Mesenchymal stem cell (in vitro differentiated cells and primary cell): ENCODE measurements around the gene SHLD2.

Source experiments
- DNase-seq: peaks from one replicate; pipeline ENCODE4 v3.0.0-alpha.2; 2013
- H2AFZ ChIP-seq: one replicate; pipeline ENCODE4 v1.6.1; 2013; ENCODE audit warnings: low read depth, mild to moderate bottlenecking, control low read depth, inconsistent platforms, low read length, moderate library complexity
- H2AK5ac ChIP-seq: 2 replicates; pipeline ENCODE4 v1.6.1; 2013; ENCODE audit warnings: low read length, moderate library complexity, mild to moderate bottlenecking, inconsistent platforms; ENCODE audit not compliant: severe bottlenecking
- H2BK120ac ChIP-seq: one replicate; pipeline ENCODE4 v1.6.1; 2013; ENCODE audit warnings: low read depth, mild to moderate bottlenecking, inconsistent platforms, low read length, moderate library complexity
- H2BK12ac ChIP-seq, 2 experiments: one replicate each; pipeline ENCODE4 v1.6.1; 2013; ENCODE audit warnings: inconsistent platforms in 2 of 2, low read length in 2 of 2, mild to moderate bottlenecking in 2 of 2, moderate library complexity in 2 of 2, control low read depth in 1 of 2
- H2BK15ac ChIP-seq: one replicate; pipeline ENCODE4 v1.6.1; 2013; ENCODE audit warnings: mild to moderate bottlenecking, low read depth, inconsistent platforms; ENCODE audit not compliant: poor library complexity, severe bottlenecking
- H2BK5ac ChIP-seq: 2 replicates; pipeline ENCODE4 v1.6.1; 2013; ENCODE audit warnings: low read depth, mild to moderate bottlenecking, low read length, control low read depth, inconsistent platforms; ENCODE audit not compliant: poor library complexity, severe bottlenecking
- H3K14ac ChIP-seq, 2 experiments: one replicate each; pipeline ENCODE4 v1.6.1; 2013; ENCODE audit warnings: inconsistent platforms in 2 of 2, low read length in 2 of 2, control low read depth in 1 of 2, mild to moderate bottlenecking in 1 of 2, moderate library complexity in 1 of 2
- H3K18ac ChIP-seq, 2 experiments: one replicate each; pipeline ENCODE4 v1.6.1; 2013; ENCODE audit warnings: inconsistent platforms in 2 of 2, low read length in 2 of 2, control low read depth in 1 of 2, low read depth in 1 of 2, mild to moderate bottlenecking in 1 of 2
- H3K23ac ChIP-seq, 2 experiments: one replicate each; pipeline ENCODE4 v1.6.1; 2013; ENCODE audit warnings: inconsistent platforms in 2 of 2, low read length in 2 of 2, mild to moderate bottlenecking in 2 of 2, moderate library complexity in 2 of 2, control low read depth in 1 of 2
- H3K27ac ChIP-seq: 2 replicates; pipeline ENCODE4 v1.5.1; 2013; ENCODE audit warnings: mild to moderate bottlenecking, moderate library complexity, low read length, control low read depth, inconsistent platforms; ENCODE audit not compliant: poor library complexity, severe bottlenecking
- H3K27me3 ChIP-seq, 2 experiments: 2 replicates each; pipeline versions ENCODE4 v1.6.1 to v1.7.0; 2013; ENCODE audit warnings: low read length in 2 of 2, mild to moderate bottlenecking in 2 of 2, moderate library complexity in 2 of 2, control low read depth in 1 of 2, inconsistent platforms in 1 of 2; ENCODE audit not compliant: control insufficient read depth in 1 of 2, insufficient read depth in 1 of 2
- H3K36me3 ChIP-seq, 2 experiments: 2 replicates each; pipeline versions ENCODE4 v1.6.1 to v1.7.0; 2013; ENCODE audit warnings: low read length in 2 of 2, control low read depth in 1 of 2, inconsistent platforms in 1 of 2, low read depth in 1 of 2, mild to moderate bottlenecking in 1 of 2; ENCODE audit not compliant: insufficient read depth in 2 of 2, control insufficient read depth in 1 of 2
- H3K4ac ChIP-seq, 2 experiments: one replicate each; pipeline ENCODE4 v1.6.1; 2013; ENCODE audit warnings: inconsistent platforms in 2 of 2, low read length in 2 of 2, mild to moderate bottlenecking in 2 of 2, moderate library complexity in 2 of 2, control low read depth in 1 of 2, low read depth in 1 of 2
- H3K4me1 ChIP-seq: 2 replicates; pipeline ENCODE4 v1.6.1; 2013; ENCODE audit warnings: low read depth, low read length, control low read depth; ENCODE audit not compliant: control insufficient read depth, insufficient read depth
- H3K4me2 ChIP-seq: 2 replicates; pipeline ENCODE4 v1.6.1; 2013; ENCODE audit warnings: low read length, mild to moderate bottlenecking, inconsistent platforms; ENCODE audit not compliant: poor library complexity, severe bottlenecking
- H3K4me3 ChIP-seq, 2 experiments: 2 replicates each; pipeline versions ENCODE4 v1.5.1 to v1.7.0; 2013; ENCODE audit warnings: low read length in 2 of 2, mild to moderate bottlenecking in 2 of 2, control low read depth in 1 of 2, low read depth in 1 of 2; ENCODE audit not compliant: insufficient read depth in 1 of 2
- H3K79me1 ChIP-seq: replicated peaks from 2 replicates; pipeline ENCODE4 v1.6.1; 2013; ENCODE audit warnings: mild to moderate bottlenecking, control low read depth, low read length, inconsistent platforms; ENCODE audit not compliant: poor library complexity, severe bottlenecking
- H3K9ac ChIP-seq: 2 replicates; pipeline ENCODE4 v1.7.0; 2013; ENCODE audit warnings: mild to moderate bottlenecking, low read length, moderate library complexity
- H3K9me3 ChIP-seq: 2 replicates; pipeline ENCODE4 v1.7.0; 2013; ENCODE audit warnings: mild to moderate bottlenecking, low read length; ENCODE audit not compliant: control insufficient read depth
- H4K8ac ChIP-seq: one replicate; pipeline ENCODE4 v1.6.1; 2013; ENCODE audit warnings: inconsistent platforms, mild to moderate bottlenecking, low read length, moderate library complexity
- H4K91ac ChIP-seq: one replicate; pipeline ENCODE4 v1.6.1; 2013; ENCODE audit warnings: mild to moderate bottlenecking, low read length, inconsistent platforms
- WGBS: methylation state at CpG from one replicate; pipeline ENCODE4 v1.1.7; 2013; ENCODE audit warnings: mixed read lengths; 5-methylcytosine and 5-hydroxymethylcytosine counted together

Gene SHLD2

GRCh38 chr10:87085537-87085936, 9.5 kb upstream of the SHLD2 start:
- H3K18ac ChIP-seq = no peak overlapping the region
- peak overlapping the region; percentile 22 for H3K9ac ChIP-seq
- DNase-seq = no peak
- no peak overlapping the region for H3K4me2 ChIP-seq
- H2BK5ac ChIP-seq = no peak overlapping the region
- no peaks in the 10 kb centered on the region for H3K27me3 ChIP-seq
- H3K4me3 ChIP-seq = no peak overlapping the region
- H3K27ac ChIP-seq = no peak overlapping the region
- no peak overlapping the region for H2BK120ac ChIP-seq
- no peak overlapping the region for H2BK12ac ChIP-seq
- no peak overlapping the region for H2AK5ac ChIP-seq
- no peak overlapping the region for H2AFZ ChIP-seq
- H3K4me1 ChIP-seq = peaks cover 5% of the 10 kb centered on the region
- peaks cover 8% of the 10 kb centered on the region for H3K79me1 ChIP-seq
- no peak overlapping the region for H3K14ac ChIP-seq
- H4K8ac ChIP-seq = no peak overlapping the region
- no peak overlapping the region for H4K91ac ChIP-seq
- no CpG with 5 or more reads among the region's 1 CpG for WGBS
- no peak overlapping the region for H3K23ac ChIP-seq
- H2BK15ac ChIP-seq = no peak overlapping the region
- H3K36me3 ChIP-seq = peaks cover 2 to 22% of the 10 kb centered on the region in 2 experiments
- H3K9me3 ChIP-seq = no peaks in the 10 kb centered on the region
- no peak overlapping the region for H3K4ac ChIP-seq

GRCh38 chr10:87089746-87090145, 5.3 kb upstream of the SHLD2 start:
- Histone ChIP-seq H2BK120ac (no peak overlapping the region), H3K18ac (no peak overlapping the region), H2AFZ (no peak overlapping the region), H3K9ac (peak overlapping the region; percentile 96), H2AK5ac (no peak overlapping the region), H3K36me3 (peaks cover 2 to 22% of the 10 kb centered on the region in 2 experiments), H3K27ac (no peak overlapping the region), H3K4me2 (no peak overlapping the region), H3K79me1 (peaks cover 8% of the 10 kb centered on the region), H2BK5ac (no peak overlapping the region), H3K4ac (no peak overlapping the region), H2BK15ac (no peak overlapping the region), H3K4me3 (no peak overlapping the region), H2BK12ac (no peak overlapping the region), H4K91ac (no peak overlapping the region), H3K9me3 (no peaks in the 10 kb centered on the region), H4K8ac (no peak overlapping the region), H3K14ac (no peak overlapping the region), H3K23ac (no peak overlapping the region), H3K27me3 (no peaks in the 10 kb centered on the region), H3K4me1 (peaks cover 3% of the 10 kb centered on the region)
- WGBS = 94% methylated on average over 3 of the region's 4 CpGs
- DNase-seq = no peak

GRCh38 chr10:87090779-87091178, 4.2 kb upstream of the SHLD2 start:
- Histone ChIP-seq H2BK15ac (no peak overlapping the region), H3K23ac (no peak overlapping the region), H3K36me3 (peaks cover 2 to 22% of the 10 kb centered on the region in 2 experiments), H3K27ac (no peak overlapping the region), H4K8ac (no peak overlapping the region), H3K4me3 (peak overlapping the region in 1 of 2 experiments; percentile 14), H4K91ac (no peak overlapping the region), H3K79me1 (peaks cover 8% of the 10 kb centered on the region), H3K4me2 (no peak overlapping the region), H3K4me1 (no peaks in the 10 kb centered on the region), H2BK5ac (no peak overlapping the region), H2BK12ac (no peak overlapping the region), H2AFZ (no peak overlapping the region), H3K27me3 (no peaks in the 10 kb centered on the region), H3K14ac (no peak overlapping the region), H3K18ac (no peak overlapping the region), H3K9me3 (no peaks in the 10 kb centered on the region), H3K9ac (peak overlapping the region; percentile 96), H3K4ac (no peak overlapping the region), H2AK5ac (no peak overlapping the region), H2BK120ac (no peak overlapping the region)
- no peak for DNase-seq
- WGBS = 73% methylated on average over 3 of the region's 4 CpGs

GRCh38 chr10:87092376-87092860, 2.6 kb upstream of the SHLD2 start:
- H3K27ac ChIP-seq = peak overlapping the region; percentile 75
- peak; percentile 69 for DNase-seq
- no peak overlapping the region for H2AFZ ChIP-seq

More at GRCh38 chr10:87092376-87092860, 2.6 kb upstream of the SHLD2 start:
- 40% methylated on average over 5 of the region's 7 CpGs for WGBS
- no peak overlapping the region for H4K8ac ChIP-seq
- H3K27me3 ChIP-seq = no peaks in the 10 kb centered on the region
- H2BK12ac ChIP-seq = no peak overlapping the region
- H3K4me1 ChIP-seq = peaks cover 7% of the 10 kb centered on the region
- no peak overlapping the region for H3K23ac ChIP-seq
- H4K91ac ChIP-seq = no peak overlapping the region
- H3K4ac ChIP-seq = no peak overlapping the region
- H3K9me3 ChIP-seq = no peaks in the 10 kb centered on the region
- H3K18ac ChIP-seq = no peak overlapping the region
- peak overlapping the region; percentile 96 for H3K9ac ChIP-seq
- H2BK5ac ChIP-seq = no peak overlapping the region
- H2BK120ac ChIP-seq = no peak overlapping the region
- H3K79me1 ChIP-seq = peaks cover 2% of the 10 kb centered on the region
- peaks cover 3 to 23% of the 10 kb centered on the region in 2 experiments for H3K36me3 ChIP-seq
- H3K14ac ChIP-seq = no peak overlapping the region
- H3K4me3 ChIP-seq = peak overlapping the region in 1 of 2 experiments; percentile 96
- no peak overlapping the region for H2AK5ac ChIP-seq
- H2BK15ac ChIP-seq = no peak overlapping the region
- peak overlapping the region; percentile 95 for H3K4me2 ChIP-seq
